Measurements from ENCODE around the gene PPM1H.

GRCh38 chr12:62909340-62909739 lies 25.6 kb downstream of the PPM1H start:
- TF ChIP-seq POLR2A (IDR thresholded peaks at IDR 0.05) (no peak), CTCF (IDR thresholded peaks at IDR 0.05 in 4 of 5, conservative IDR thresholded peaks at IDR 0.05 in 1 of 5) (no peak)

Measured in gastrocnemius medialis (tissue), 4 donors.